Natural killer cell (primary cell): ENCODE measurements around the gene BSDC1. TPM values are rescaled to one million over a fixed set of nuclear protein-coding genes. Genes with fewer than 3 reads are reported as not detected.
A peak's percentile ranks its signal among the peaks of the same experiment; 100 is the strongest.

Experiments
- ATAC-seq, 3 donors: fragments of 150-1000 bp in 2 of 3; fragments of 200-7000 bp in 1 of 3; cut with Tn5 transposase; 1 replicate in 1 of 3; 2 replicates in 2 of 3; pipeline ENCODE4 v1.10.0; 2021; ENCODE audit warnings: mild to moderate bottlenecking in 2 of 3, moderate library complexity in 2 of 3
- DNase-seq, 2 donors: peaks; one replicate each; pipeline versions ENCODE4 v3.0.0 to v3.0.0-alpha.2; 2013 to 2021; ENCODE audit warnings: mixed read lengths in 1 of 2
- H3K27ac ChIP-seq: one replicate; pipeline ENCODE4 v1.5.1; 2013; ENCODE audit warnings: mild to moderate bottlenecking, low read length
- H3K27me3 ChIP-seq: one replicate; pipeline ENCODE4 v1.6.1; 2013; ENCODE audit warnings: low read length; ENCODE audit not compliant: control insufficient read depth, insufficient read depth
- H3K36me3 ChIP-seq: one replicate; pipeline ENCODE4 v1.6.1; 2013; ENCODE audit warnings: low read length; ENCODE audit not compliant: control insufficient read depth, insufficient read depth
- H3K4me1 ChIP-seq: one replicate; pipeline ENCODE4 v1.6.1; 2013; ENCODE audit warnings: low read length; ENCODE audit not compliant: control insufficient read depth, insufficient read depth
- H3K4me3 ChIP-seq: one replicate; pipeline ENCODE4 v1.5.1; 2013; ENCODE audit warnings: low read length
- H3K9me3 ChIP-seq: one replicate; pipeline ENCODE4 v1.6.1; 2013; ENCODE audit warnings: low read length; ENCODE audit not compliant: control insufficient read depth, insufficient read depth
- H3K27ac Mint-ChIP-seq, 2 donors: one replicate each; pipeline ENCODE4 v1.8.0; 2022; ENCODE audit warnings: mild to moderate bottlenecking in 2 of 2, mixed read lengths in 2 of 2, moderate library complexity in 1 of 2
- H3K27me3 Mint-ChIP-seq, 2 donors: one replicate each; pipeline ENCODE4 v1.8.0; 2022; ENCODE audit warnings: low read depth in 2 of 2, mixed read lengths in 2 of 2
- H3K36me3 Mint-ChIP-seq: one replicate; pipeline ENCODE4 v1.8.0; 2022; ENCODE audit warnings: mixed read lengths
- H3K4me1 Mint-ChIP-seq, 2 donors: one replicate each; pipeline ENCODE4 v1.8.0; 2022; ENCODE audit warnings: mixed read lengths in 2 of 2
- H3K4me3 Mint-ChIP-seq: one replicate; pipeline ENCODE4 v1.8.0; 2022; ENCODE audit warnings: mild to moderate bottlenecking, moderate library complexity, mixed read lengths
- H3K9me3 Mint-ChIP-seq, 2 donors: one replicate each; pipeline ENCODE4 v1.8.0; 2022; ENCODE audit warnings: mixed read lengths in 2 of 2
- WGBS: methylation state at CpG from one replicate; pipeline ENCODE4 v1.1.7; 2013; ENCODE audit warnings: missing lambda C conversion rate; ENCODE audit not compliant: insufficient coverage; 5-methylcytosine and 5-hydroxymethylcytosine counted together
- intact Hi-C: fragments of 100-400 bp; cut with micrococcal nuclease; formaldehyde crosslinking; loops from one replicate; pipeline ENCODE4 v1.14.2; 2022
- total RNA-seq, 4 donors: library from RNA; stranded (reverse); fragments of 120-200 nt in 1 of 4; gene quantifications; one replicate each; pipeline versions ENCODE4 v1.2.3 to v1.2.4, GENCODE V29; 2013 to 2022
- TF ChIP-seq, protein P1 (sequence below): fragments of 200-600 bp; IDR thresholded peaks from one replicate; pipeline ENCODE4 v1.8.0; 2022; ENCODE audit warnings: antibody characterized with exemption

BSDC1 gene
- total RNA-seq, 3 donors from 2014 or later (not counting 1 experiment from before 2014, with no cell fraction given): 150 to 203 (median 174) TPM

GRCh38 chr1:32377541-32378220 lies 16.6 kb downstream of the BSDC1 start:
- intact Hi-C loops: no loop called here
- Histone ChIP-seq H3K9me3 (no peaks in the 10 kb centered on the region), H3K27ac (no peak overlapping the region), H3K4me3 (no peak overlapping the region), H3K36me3 (peaks cover 87% of the 10 kb centered on the region), H3K4me1 (peaks cover under 1% of the 10 kb centered on the region), H3K27me3 (no peaks in the 10 kb centered on the region)
- TF ChIP-seq, protein P1, sequence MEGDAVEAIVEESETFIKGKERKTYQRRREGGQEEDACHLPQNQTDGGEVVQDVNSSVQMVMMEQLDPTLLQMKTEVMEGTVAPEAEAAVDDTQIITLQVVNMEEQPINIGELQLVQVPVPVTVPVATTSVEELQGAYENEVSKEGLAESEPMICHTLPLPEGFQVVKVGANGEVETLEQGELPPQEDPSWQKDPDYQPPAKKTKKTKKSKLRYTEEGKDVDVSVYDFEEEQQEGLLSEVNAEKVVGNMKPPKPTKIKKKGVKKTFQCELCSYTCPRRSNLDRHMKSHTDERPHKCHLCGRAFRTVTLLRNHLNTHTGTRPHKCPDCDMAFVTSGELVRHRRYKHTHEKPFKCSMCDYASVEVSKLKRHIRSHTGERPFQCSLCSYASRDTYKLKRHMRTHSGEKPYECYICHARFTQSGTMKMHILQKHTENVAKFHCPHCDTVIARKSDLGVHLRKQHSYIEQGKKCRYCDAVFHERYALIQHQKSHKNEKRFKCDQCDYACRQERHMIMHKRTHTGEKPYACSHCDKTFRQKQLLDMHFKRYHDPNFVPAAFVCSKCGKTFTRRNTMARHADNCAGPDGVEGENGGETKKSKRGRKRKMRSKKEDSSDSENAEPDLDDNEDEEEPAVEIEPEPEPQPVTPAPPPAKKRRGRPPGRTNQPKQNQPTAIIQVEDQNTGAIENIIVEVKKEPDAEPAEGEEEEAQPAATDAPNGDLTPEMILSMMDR: no peak
- DNase-seq: no peak
- Mint-ChIP-seq H3K36me3 (peaks cover 14% of the 10 kb centered on the region), H3K4me3 (no peak overlapping the region), H3K4me1 (peaks cover 0 to 9% of the 10 kb centered on the region in 2 donors), H3K9me3 (no peaks in the 10 kb centered on the region), H3K27ac (no peak overlapping the region), H3K27me3 (no peaks in the 10 kb centered on the region)
- peak in 1 of 3 donors; percentile 8 for ATAC-seq
- WGBS: 97% methylated on average over 12 of the region's 12 CpGs

DNA sequence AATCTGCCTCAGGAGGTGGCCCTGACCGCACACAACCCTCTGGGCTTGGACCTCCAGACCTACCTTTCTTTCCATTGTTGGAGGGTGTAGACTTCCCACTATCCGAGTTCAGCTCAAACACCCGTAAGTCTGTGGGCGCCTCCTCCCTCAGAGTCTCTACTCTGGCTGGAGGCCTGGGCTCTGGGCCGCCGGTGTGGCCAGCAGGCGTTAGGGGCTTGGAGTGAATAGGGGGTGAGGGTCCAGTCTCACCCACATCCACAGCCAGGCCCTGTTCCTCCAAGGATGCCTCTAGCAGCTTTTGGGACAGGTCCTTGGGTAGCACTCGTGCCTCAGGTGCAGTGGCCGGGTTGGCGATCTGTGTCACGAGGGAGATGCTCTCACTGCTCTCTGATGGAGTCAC lies 18.0 kb downstream of the BSDC1 start:
- Mint-ChIP-seq H3K4me1 (peaks cover 12 to 22% of the 10 kb centered on the region in 2 donors), H3K36me3 (peaks cover 14% of the 10 kb centered on the region), H3K4me3 (no peak overlapping the region), H3K9me3 (no peaks in the 10 kb centered on the region), H3K27ac (no peak overlapping the region), H3K27me3 (no peaks in the 10 kb centered on the region)
- DNase-seq: no peak
- no peak overlapping the region for H3K27ac ChIP-seq
- 95% methylated on average over 9 of the region's 11 CpGs for WGBS
- H3K4me3 ChIP-seq: no peak overlapping the region
- H3K36me3 ChIP-seq: peaks cover 75% of the 10 kb centered on the region
- peaks cover 13% of the 10 kb centered on the region for H3K4me1 ChIP-seq
- H3K27me3 ChIP-seq: no peaks in the 10 kb centered on the region
- no peaks in the 10 kb centered on the region for H3K9me3 ChIP-seq
- intact Hi-C loops: no loop called here
- TF ChIP-seq, protein P1: no peak
- ATAC-seq: no peak

DNA sequence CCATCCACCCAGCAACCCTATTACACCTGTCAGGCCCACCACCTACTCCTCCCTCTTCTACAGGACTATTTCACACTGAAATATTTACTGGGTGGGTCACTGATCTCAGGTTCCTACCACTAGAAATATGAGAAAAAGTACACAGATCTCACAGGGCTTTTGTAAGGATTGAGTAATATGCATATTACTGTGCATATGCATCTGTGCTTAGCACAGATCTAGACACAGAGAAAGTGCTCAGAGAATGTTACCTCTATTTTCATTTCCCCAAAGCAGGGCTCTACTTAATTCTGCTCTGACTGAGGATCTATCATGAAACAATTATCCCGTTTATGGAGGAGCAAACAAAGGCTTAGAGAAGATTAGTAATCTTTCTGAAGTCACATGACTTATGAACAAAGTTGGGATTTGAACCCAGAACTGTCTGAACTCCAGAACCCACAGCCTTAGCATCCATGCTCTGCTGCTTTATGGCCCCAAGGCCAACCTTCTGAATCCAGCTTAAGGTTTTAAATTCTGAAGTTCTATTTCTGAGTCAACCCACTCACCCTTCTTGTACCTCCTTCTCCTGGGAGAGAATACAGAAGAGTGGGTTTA lies 20.1 kb downstream of the BSDC1 start:
- Histone ChIP-seq H3K27me3 (no peaks in the 10 kb centered on the region), H3K36me3 (peaks cover 65% of the 10 kb centered on the region), H3K4me1 (peaks cover 13% of the 10 kb centered on the region), H3K9me3 (no peaks in the 10 kb centered on the region), H3K27ac (no peak overlapping the region), H3K4me3 (no peak overlapping the region)
- TF ChIP-seq, protein P1: no peak
- H3K27me3 Mint-ChIP-seq: no peaks in the 10 kb centered on the region
- H3K9me3 Mint-ChIP-seq: no peaks in the 10 kb centered on the region
- intact Hi-C loops: no loop called here
- peaks cover 4% of the 10 kb centered on the region for H3K36me3 Mint-ChIP-seq
- H3K4me1 Mint-ChIP-seq: peaks cover 12 to 22% of the 10 kb centered on the region in 2 donors
- no peak overlapping the region for H3K4me3 Mint-ChIP-seq
- ATAC-seq (no peak), DNase-seq (no peak)
- H3K27ac Mint-ChIP-seq: no peak overlapping the region
- WGBS: 91% methylated on average over 1 of the region's 1 CpG
